Hepatocyte (in vitro differentiated cells): ENCODE results near the gene TRPM6.

Experiments used
- EZH2 ChIP-seq: fragments of 200-600 bp; sonication (generic); IDR thresholded peaks from 2 replicates; pipeline ENCODE4 v1.6.1; 2016; ENCODE audit warnings: antibody characterized with exemption, mild to moderate bottlenecking, borderline replicate concordance
- EZH2phosphoT487 ChIP-seq: fragments of 200-600 bp; sonication (generic); IDR thresholded peaks from one replicate; pipeline ENCODE4 v1.6.1; 2018; ENCODE audit warnings: antibody characterized with exemption, mild to moderate bottlenecking, low read depth, moderate library complexity; ENCODE audit not compliant: unreplicated experiment, severe bottlenecking
- TF ChIP-seq, protein P1 (sequence below): fragments of 200-600 bp; sonication (generic); IDR thresholded peaks from 2 replicates; pipeline ENCODE4 v1.5.1; 2016; ENCODE audit warnings: antibody characterized with exemption, mild to moderate bottlenecking; ENCODE audit not compliant: poor library complexity

DNA sequence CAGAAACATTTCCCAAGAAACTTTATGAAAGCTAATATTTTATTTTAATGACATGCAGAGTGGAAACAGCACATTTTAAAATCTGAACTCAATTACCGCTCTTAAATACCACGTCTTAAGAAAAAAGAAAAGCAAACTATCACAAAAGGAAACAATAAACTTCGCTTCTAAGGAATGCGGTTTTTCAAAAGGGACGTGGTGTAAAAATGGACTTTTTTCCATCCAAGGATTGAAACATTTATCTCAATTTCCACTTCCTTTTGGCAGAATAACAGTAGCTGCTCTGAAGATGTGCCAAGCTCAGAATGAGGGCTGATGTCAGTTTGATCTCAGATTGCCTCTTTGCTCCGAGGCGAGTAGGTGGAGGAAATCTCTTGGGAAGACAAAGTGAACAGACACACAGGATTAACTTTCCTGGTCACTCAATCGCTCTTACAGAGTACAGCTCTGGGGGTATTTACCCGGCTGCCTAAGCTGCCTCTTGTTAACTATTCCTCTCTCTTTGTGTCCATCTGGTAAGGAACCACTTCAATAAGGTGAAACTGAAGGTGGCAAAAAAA is 158.5 kb downstream of the TRPM6 start:
- TF ChIP-seq, protein P1, sequence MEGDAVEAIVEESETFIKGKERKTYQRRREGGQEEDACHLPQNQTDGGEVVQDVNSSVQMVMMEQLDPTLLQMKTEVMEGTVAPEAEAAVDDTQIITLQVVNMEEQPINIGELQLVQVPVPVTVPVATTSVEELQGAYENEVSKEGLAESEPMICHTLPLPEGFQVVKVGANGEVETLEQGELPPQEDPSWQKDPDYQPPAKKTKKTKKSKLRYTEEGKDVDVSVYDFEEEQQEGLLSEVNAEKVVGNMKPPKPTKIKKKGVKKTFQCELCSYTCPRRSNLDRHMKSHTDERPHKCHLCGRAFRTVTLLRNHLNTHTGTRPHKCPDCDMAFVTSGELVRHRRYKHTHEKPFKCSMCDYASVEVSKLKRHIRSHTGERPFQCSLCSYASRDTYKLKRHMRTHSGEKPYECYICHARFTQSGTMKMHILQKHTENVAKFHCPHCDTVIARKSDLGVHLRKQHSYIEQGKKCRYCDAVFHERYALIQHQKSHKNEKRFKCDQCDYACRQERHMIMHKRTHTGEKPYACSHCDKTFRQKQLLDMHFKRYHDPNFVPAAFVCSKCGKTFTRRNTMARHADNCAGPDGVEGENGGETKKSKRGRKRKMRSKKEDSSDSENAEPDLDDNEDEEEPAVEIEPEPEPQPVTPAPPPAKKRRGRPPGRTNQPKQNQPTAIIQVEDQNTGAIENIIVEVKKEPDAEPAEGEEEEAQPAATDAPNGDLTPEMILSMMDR, result no peak
- TF ChIP-seq EZH2phosphoT487 (no peak), EZH2 (no peak)
